ENCODE results near the gene SYP.
A peak's percentile ranks its signal among the peaks of the same experiment; 100 is the strongest.

SYP gene

DNA sequence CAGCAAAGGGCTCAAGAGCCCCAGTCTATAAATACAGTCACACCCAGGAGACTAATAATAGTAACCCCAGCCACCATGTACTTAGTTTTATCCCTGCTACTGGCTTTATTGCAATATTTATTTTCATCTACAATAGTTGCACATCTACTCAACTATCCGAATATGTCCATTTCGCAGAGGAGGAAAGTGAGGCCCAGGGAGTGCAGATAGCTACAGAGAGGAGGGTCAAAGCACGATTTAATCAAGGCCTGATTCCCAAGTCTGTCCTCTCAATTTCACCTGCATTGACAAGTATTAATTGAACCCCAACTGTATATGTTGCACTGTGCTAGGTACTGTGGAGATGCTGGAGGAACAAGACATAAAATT lies 32.3 kb downstream of the SYP start:
- no peak overlapping the region for H3K27ac ChIP-seq
- TF ChIP-seq, protein P1, sequence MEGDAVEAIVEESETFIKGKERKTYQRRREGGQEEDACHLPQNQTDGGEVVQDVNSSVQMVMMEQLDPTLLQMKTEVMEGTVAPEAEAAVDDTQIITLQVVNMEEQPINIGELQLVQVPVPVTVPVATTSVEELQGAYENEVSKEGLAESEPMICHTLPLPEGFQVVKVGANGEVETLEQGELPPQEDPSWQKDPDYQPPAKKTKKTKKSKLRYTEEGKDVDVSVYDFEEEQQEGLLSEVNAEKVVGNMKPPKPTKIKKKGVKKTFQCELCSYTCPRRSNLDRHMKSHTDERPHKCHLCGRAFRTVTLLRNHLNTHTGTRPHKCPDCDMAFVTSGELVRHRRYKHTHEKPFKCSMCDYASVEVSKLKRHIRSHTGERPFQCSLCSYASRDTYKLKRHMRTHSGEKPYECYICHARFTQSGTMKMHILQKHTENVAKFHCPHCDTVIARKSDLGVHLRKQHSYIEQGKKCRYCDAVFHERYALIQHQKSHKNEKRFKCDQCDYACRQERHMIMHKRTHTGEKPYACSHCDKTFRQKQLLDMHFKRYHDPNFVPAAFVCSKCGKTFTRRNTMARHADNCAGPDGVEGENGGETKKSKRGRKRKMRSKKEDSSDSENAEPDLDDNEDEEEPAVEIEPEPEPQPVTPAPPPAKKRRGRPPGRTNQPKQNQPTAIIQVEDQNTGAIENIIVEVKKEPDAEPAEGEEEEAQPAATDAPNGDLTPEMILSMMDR (IDR thresholded peaks at IDR 0.05) = no peak
- no peak for TF ChIP-seq ZFX (IDR thresholded peaks at IDR 0.05; ENCODE audit: borderline replicate concordance)

DNA sequence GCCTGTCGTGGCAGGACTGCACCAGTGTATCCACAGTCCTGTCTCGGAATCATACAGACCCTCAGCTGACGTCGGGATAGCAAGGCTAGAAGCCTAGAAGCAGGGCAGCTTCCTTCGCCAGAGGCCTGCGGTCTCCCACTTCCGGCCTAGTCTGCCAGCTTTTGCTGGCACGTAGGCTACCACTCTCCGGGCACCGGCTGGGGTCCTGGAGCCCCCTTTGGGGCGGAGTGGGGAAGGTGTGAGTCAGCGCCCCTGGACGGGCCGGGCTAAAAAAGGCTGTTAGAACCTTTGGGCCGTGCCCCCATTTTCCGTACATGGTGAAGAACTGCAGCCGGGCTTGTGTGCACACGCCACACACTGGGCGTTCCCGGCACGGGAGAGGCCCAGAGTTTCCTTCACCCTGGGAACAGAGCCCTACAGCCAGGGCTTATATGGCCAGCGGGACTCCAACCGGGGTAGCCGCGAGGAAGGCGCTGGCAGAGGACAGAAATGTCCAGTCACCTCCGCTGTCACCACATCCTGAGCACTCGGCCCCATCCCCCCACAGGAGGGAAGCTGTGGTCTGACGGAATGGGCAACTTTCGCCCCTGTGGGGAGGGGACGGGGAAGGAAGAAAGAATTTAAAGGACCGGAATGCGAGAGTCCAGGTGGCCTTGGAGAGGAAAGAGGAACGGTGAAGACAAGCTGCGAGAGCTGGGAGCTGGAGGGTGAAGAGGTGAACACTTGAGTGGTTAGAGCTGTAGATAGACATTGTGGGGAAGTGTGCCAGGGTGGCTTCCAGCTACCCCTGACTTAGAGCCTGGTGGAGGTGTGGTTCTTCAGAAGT lies 32.9 kb downstream of the SYP start:
- TF ChIP-seq, protein P1 (IDR thresholded peaks at IDR 0.05) = no peak
- no peak for TF ChIP-seq ZFX (IDR thresholded peaks at IDR 0.05; ENCODE audit: borderline replicate concordance)
- H3K27ac ChIP-seq = no peak overlapping the region

DNA sequence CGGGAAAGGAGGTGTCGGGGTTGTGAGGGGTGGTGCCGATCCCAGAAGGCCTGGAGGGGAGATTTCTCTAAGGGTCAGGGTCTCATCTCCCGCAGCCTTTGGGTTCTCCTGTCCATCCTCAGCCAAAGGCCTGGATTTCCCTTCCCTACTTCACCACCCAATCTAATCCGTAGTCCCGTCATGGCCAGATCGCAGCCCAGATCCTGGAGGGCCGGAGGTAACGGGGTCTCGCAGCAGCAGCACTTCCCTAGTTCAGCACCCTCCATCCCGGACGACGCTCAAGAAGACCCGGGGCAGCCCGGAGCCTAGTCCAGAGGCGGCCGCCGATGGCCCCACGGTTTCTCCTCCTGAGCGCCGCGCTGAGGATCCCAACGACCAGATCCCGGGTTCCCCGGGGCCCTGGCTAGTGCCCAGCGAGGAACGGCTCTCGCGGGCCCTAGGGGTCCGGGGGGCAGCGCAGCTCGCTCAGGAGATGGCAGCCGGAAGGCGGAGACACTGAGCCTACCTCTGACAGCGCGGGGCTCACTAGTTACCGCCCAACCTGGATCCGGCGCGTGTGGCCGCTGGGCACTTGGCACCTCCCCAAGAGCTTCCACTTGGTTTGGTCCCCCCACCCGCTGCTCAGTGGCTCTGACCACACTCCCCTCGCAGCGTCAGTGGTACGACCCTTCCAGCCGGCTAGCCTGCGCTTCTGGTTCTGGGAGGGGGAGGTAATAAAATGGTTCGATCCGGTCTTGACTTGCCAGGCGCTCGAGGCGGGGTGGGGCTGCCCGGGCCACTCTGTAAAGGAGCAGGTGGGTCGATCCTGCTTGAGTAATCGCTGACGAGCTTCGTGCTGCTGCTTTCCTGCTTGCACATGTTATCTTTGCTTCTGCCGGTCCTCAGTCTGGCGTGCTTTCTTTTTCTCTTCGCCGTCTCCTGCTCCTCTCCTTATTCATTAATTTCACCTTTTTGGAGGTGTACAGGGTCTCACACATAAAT lies 33.8 kb downstream of the SYP start:
- no peak overlapping the region for H3K27ac ChIP-seq
- TF ChIP-seq, protein P1 (IDR thresholded peaks at IDR 0.05) = no peak
- TF ChIP-seq ZFX (IDR thresholded peaks at IDR 0.05; ENCODE audit: borderline replicate concordance) = no peak

DNA sequence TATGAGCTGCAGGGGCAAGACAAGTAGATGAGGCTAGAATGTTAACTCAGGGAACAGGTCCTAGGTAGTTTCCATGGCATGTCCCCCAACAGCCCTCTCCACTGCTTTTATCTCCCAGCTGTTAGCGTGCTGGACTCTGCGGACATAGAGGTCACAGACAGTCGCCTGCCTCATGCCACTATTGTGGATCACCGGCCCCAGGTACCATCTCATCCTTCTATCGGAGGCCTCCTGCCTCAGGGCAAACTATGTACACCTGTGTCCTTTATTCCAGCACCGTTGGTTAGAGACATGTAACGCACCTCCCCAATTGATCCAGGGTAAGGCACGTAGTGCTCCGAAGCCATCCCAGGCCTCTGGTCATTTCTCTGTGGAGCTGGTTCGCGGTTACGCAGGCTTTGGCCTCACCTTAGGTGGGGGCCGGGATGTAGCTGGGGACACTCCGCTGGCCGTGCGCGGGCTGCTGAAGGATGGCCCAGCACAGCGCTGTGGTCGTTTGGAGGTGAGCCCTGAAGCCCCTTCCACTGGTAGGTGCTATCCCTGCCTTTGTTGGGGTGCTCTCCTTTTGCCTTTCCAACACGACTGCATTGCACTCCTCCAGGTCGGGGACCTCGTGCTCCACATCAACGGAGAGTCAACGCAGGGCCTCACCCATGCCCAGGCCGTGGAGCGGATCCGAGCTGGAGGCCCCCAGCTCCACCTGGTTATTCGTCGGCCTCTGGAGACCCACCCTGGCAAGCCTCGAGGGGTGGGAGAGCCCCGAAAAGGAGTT lies 35.2 kb downstream of the SYP start:
- H3K27ac ChIP-seq = peak overlapping the region; percentile 80
- TF ChIP-seq, protein P1 (IDR thresholded peaks at IDR 0.05) = no peak
- TF ChIP-seq ZFX (IDR thresholded peaks at IDR 0.05; ENCODE audit: borderline replicate concordance) = no peak

DNA sequence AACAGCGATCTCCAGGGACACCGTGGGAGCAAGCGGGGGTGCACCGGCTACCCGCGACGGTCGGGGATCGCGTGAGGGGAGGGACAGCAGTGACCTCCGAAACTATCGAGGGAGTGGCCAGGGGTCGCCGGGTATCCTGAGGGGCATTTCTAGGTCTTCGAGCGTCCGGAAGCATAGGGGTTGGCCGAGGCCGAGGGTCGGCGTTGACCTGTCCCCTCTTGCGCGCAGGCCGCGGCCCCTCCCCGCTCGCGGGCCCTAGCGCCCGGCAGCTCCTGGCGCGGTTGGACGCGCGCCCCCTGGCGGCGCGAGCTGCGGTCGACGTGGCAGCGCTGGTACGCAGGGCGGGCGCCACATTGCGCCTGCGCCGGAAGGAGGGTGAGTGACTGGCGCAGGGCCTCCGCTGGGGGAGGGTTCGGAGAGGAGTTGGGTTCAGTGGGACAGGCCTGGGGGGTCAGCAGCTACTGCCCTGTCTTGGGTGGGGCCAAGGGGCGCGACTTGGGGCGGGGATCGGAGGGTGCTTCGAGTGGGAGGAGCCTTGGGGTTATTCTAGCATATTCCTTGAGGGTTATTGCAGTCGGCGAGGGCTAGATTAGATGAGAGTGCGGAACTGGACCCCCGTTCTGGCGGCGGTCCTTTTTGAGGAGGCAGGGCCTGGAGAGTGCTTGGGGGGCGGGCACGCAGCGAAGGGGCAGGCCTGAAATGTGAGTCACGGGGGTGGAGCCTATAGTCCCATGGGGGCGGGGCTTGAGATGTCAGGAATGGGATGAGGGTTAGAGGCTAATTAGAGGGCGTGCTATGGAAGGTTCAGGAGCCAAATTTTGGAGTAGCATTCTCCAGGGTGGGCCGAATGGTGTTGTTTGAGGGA lies 36.2 kb downstream of the SYP start:
- TF ChIP-seq ZFX (IDR thresholded peaks at IDR 0.05; ENCODE audit: borderline replicate concordance) = no peak
- TF ChIP-seq, protein P1 (IDR thresholded peaks at IDR 0.05) = peak; percentile 83
- H3K27ac ChIP-seq = peak overlapping the region; percentile 80

DNA sequence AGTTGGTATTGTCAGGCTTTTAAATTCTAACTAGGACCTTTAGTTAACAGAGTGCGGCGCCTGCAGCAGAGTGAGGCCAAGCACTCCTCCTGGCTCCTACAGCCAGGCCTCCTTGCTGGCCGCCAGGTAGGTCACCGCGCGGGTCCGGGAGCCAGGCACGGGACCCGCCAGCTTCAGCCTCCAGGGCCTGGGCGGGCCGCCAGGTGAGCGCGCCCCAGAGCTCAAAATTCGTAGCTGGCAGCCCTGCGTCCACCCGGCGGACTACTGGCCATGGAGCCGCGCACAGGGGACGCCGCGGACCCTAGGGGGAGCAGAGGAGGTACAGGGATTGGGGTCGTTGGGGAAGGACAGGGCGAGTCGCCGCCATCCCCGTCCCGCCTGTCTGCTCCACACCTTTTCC lies 37.4 kb downstream of the SYP start, which contains the start of gene MAGIX:
MAGIX (plus strand) TSS at position 139 of the 400 bp plus-strand sequence; CDS start at position 271, 132 bp downstream.
- TF ChIP-seq ZFX (IDR thresholded peaks at IDR 0.05; ENCODE audit: borderline replicate concordance) = no peak
- TF ChIP-seq, protein P1 (IDR thresholded peaks at IDR 0.05) = no peak
- peak within 1 kb of the TSS; percentile 80 for H3K27ac ChIP-seq
